HK-2 (cell line): Measurements from ENCODE around the gene POLE2.
"Not testable (repeated sequence)": the region's sequence is repeated elsewhere in the genome, so short reads cannot be mapped to it uniquely, and the experiment has no call there.

Experiments
- DNase-seq: peaks from one replicate; pipeline ENCODE4 v3.0.0-alpha.2; 2018; ENCODE audit not compliant: unreplicated experiment

The POLE2 gene

DNA sequence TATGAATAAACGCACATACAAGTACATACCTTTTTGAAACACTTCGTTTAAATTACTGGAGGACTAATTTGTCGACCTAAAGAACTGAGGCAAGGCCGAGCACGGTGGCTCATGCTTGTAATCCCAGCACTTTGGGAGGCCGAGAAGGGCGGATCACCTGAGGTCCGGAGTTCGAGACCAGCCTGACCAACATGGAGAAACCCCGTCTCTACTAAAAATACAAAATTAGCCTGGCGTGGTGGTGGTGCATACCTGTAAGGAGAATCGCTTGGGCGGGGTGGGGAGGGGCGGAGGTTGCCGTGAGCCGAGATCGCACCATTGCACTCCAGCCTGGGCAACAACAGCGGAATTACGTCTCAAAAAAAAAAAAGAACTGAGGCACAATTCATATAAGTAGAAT, 68.7 kb downstream of the POLE2 start:
- not testable (repeated sequence) for DNase-seq

GRCh38 chr14:49617852-49618519, 70.0 kb downstream of the POLE2 start:
- DNase-seq = no peak

DNA sequence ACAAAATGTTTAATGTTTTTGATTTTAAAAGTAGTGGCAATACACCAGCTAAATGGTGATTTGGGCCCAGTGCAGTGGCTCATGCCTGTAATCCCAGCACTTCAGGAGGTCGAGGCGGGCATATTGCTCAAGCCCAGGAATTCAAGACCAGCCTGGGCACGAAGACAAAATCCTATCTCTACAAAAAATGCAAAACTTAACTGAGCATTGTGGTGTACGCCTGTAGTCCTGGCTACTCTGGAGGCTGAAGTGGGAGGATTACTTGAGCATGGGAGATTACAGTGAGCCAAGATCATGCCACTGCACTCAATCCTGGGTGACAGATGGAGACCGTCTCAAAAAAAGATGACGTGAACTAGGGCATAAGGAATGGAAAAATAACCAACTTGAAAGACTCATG, 72.2 kb downstream of the POLE2 start:
- no peak for DNase-seq

- DNase-seq = no peak
Measured at GRCh38 chr14:49614196-49614595, 73.8 kb downstream of the POLE2 start.

DNA sequence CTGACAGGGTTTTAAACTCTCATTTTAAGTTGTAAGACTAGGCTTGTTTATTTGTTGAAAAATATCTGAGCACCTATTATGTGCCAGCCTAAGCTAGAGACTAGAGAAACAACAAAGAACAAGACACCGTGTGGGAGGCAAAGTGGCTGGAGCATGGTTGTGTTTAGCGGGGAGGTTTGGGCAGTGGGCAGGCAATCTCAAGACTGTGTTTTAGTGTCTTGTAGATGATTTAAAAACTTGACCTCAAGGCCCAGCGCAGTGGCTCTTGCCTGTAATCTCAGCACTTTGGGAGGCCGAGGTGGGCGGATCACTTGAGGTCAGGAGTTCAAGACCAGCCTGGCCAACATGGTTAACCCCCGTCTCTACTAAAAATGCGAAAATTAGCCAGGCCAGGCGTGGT, 75.3 kb downstream of the POLE2 start:
- no peak for DNase-seq

GRCh38 chr14:49612251-49612650, 75.8 kb downstream of the POLE2 start:
- no peak for DNase-seq

DNA sequence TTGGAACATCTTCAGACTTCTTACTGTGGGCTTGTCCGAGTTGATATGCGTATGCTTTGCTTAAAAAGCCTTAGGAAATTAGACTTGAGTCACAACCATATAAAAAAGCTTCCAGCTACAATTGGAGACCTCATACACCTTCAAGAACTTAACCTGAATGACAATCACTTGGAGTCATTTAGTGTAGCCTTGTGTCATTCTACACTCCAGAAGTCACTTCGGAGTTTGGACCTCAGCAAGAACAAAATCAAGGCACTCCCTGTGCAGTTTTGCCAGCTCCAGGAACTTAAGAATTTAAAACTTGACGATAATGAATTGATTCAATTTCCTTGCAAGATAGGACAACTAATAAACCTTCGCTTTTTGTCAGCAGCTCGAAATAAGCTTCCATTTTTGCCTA, 80.4 kb downstream of the POLE2 start:
- DNase-seq = no peak

DNA sequence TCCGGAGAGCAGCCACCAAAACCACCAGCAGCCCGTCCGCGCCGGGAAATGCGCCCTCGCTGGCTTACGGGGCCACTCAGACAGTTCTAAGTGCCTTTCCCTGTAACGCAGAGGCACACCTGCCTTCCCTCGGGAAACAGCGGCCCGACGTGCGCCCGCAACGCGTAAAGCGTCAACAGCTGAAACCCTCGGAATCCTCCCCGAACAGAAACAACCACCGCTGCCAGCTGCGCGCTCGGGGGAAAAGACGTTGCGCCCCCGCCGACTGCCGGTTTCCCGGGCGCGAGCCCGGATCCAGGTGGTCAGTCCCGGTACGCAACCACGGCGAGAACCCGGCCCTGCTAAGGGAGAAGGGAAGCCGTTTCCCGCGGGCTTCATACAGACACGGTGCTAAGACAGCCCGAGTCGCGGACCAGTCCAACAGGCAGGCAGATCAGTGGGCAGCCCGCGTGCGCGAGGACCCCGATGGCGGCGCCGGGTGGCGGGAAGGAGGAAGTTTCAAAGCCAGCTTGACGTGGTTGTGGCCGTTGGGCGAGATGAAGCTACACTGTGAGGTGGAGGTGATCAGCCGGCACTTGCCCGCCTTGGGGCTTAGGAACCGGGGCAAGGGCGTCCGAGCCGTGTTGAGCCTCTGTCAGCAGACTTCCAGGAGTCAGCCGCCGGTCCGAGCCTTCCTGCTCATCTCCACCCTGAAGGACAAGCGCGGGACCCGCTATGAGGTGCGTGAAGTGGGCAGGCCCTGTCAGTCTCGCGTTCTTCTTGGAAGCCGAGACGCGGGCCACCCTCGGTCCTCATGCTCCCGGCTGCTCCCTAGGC, 89.3 kb downstream of the POLE2 start, which contains the start of gene LRR1:
Gene LRR1, plus strand, starts transcription at position 456 of the 816 bp plus-strand sequence. Its CDS starts 81 bp downstream, at position 537.
- peak; percentile 90 for DNase-seq

DNA sequence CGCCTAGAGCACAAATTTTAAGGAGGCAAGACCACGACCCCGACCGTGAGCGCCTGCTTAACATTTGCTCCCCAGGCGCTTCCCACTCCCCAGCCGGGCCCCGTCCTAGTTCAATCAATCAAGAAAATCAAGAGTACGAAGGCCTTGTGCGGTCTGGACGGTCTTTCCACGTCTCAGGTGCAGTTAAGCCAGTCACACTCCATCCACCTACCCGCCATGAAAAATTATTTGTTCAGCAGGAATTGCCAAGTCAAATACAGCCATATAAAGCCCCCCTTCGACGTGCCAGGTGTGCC, 89.9 kb downstream of the POLE2 start:
- DNase-seq = no peak

- DNase-seq = no peak
Measured at GRCh38 chr14:49594347-49595091, 93.5 kb downstream of the POLE2 start.
